HL-60 (cell line): ENCODE measurements around the gene USP40.

Experiments used
- GABPA ChIP-seq: IDR thresholded peaks from 2 replicates; pipeline ENCODE4 v1.6.1; 2012; ENCODE audit warnings: low read depth
- POLR2AphosphoS5 ChIP-seq: IDR thresholded peaks from 2 replicates; pipeline ENCODE4 v1.6.1; 2012; ENCODE audit warnings: low read depth
- SPI1 ChIP-seq: IDR thresholded peaks from 2 replicates; pipeline ENCODE4 v1.6.1; 2012; ENCODE audit warnings: low read depth, mild to moderate bottlenecking, borderline replicate concordance
- TF ChIP-seq, protein P1 (sequence below): IDR thresholded peaks from one replicate; pipeline ENCODE4 v1.5.1; 2011; ENCODE audit warnings: low read length, control low read depth, inconsistent platforms; ENCODE audit not compliant: insufficient read depth
- TF ChIP-seq, protein P2 (sequence below): IDR thresholded peaks from 2 replicates; pipeline ENCODE4 v1.6.1; 2012; ENCODE audit warnings: low read depth; ENCODE audit not compliant: insufficient replicate concordance

DNA sequence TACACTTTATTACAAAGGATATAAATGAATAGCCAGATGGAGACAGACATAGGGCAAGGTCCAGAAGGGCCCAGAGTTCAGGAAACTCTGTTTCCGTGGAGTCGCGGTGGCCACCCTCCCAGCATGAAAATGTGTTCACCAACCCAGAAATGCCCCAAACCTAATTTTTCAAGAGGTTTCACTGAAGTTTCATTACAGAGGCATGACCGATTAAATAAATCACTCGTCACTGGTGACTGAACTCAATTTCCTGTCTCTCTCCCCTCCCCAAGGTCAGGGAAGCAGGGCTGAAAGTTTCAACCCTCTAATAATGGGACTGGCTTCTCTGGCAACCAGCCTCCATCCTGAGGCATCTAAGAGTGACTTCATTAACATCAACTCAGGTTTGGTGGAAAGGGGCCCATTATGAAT is 22.4 kb downstream of the USP40 start:
- TF ChIP-seq, protein P1, sequence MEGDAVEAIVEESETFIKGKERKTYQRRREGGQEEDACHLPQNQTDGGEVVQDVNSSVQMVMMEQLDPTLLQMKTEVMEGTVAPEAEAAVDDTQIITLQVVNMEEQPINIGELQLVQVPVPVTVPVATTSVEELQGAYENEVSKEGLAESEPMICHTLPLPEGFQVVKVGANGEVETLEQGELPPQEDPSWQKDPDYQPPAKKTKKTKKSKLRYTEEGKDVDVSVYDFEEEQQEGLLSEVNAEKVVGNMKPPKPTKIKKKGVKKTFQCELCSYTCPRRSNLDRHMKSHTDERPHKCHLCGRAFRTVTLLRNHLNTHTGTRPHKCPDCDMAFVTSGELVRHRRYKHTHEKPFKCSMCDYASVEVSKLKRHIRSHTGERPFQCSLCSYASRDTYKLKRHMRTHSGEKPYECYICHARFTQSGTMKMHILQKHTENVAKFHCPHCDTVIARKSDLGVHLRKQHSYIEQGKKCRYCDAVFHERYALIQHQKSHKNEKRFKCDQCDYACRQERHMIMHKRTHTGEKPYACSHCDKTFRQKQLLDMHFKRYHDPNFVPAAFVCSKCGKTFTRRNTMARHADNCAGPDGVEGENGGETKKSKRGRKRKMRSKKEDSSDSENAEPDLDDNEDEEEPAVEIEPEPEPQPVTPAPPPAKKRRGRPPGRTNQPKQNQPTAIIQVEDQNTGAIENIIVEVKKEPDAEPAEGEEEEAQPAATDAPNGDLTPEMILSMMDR: no peak
- TF ChIP-seq POLR2AphosphoS5 (no peak), SPI1 (no peak), GABPA (no peak)
- TF ChIP-seq, protein P2, sequence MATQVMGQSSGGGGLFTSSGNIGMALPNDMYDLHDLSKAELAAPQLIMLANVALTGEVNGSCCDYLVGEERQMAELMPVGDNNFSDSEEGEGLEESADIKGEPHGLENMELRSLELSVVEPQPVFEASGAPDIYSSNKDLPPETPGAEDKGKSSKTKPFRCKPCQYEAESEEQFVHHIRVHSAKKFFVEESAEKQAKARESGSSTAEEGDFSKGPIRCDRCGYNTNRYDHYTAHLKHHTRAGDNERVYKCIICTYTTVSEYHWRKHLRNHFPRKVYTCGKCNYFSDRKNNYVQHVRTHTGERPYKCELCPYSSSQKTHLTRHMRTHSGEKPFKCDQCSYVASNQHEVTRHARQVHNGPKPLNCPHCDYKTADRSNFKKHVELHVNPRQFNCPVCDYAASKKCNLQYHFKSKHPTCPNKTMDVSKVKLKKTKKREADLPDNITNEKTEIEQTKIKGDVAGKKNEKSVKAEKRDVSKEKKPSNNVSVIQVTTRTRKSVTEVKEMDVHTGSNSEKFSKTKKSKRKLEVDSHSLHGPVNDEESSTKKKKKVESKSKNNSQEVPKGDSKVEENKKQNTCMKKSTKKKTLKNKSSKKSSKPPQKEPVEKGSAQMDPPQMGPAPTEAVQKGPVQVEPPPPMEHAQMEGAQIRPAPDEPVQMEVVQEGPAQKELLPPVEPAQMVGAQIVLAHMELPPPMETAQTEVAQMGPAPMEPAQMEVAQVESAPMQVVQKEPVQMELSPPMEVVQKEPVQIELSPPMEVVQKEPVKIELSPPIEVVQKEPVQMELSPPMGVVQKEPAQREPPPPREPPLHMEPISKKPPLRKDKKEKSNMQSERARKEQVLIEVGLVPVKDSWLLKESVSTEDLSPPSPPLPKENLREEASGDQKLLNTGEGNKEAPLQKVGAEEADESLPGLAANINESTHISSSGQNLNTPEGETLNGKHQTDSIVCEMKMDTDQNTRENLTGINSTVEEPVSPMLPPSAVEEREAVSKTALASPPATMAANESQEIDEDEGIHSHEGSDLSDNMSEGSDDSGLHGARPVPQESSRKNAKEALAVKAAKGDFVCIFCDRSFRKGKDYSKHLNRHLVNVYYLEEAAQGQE: no peak
